ENCODE data around the gene RASAL2.

The RASAL2 gene

GRCh38 chr1:178528953-178529335 is 435.0 kb downstream of the RASAL2 start:
- DNase-seq = no peak

- no peak for DNase-seq
Measured at GRCh38 chr1:178529364-178530036, 435.6 kb downstream of the RASAL2 start.

- no peak for DNase-seq
Measured at GRCh38 chr1:178530037-178530402, 436.1 kb downstream of the RASAL2 start.

DNA sequence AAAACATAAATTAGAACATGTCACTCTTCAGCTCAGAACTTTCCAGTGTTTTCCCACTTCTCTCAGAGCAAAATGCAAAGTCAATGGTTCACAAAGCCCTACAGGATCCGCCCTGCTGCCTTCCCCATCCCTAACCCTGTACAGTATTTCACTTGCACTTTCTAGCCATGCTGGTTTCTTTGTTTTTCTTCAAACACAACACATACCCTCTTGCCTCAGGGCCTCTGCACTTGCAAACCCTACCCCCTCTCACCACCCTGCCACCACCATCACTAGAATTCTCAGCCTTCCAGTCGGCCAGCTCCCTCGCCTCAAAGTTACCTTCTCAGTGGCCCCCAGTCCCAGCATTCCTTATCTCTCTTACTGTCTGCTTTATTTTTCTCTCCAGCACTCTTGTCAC is 436.6 kb downstream of the RASAL2 start:
- DNase-seq = no peak

- no peak for DNase-seq
Measured at GRCh38 chr1:178531887-178532286, 438.0 kb downstream of the RASAL2 start.

DNA sequence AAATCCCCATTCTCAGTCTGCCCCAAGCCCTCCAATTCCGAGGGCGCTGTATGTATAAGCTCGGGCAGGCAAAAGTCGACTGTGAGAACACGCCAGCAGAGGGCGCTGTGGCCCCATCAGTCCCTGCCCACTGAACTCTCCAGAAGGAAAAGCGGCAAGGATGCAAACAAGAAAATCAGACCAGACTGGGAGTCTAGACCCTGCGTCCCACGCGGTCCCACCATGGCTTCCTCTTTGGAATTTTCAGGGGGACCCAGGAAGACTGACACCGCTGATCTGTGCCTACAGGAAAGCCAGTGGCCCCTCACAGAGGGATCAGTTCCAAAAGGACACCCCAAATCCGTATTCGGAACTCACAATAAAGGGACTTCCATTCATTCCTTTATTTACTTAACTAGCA is 438.5 kb downstream of the RASAL2 start:
- DNase-seq = peak; percentile 56

DNA sequence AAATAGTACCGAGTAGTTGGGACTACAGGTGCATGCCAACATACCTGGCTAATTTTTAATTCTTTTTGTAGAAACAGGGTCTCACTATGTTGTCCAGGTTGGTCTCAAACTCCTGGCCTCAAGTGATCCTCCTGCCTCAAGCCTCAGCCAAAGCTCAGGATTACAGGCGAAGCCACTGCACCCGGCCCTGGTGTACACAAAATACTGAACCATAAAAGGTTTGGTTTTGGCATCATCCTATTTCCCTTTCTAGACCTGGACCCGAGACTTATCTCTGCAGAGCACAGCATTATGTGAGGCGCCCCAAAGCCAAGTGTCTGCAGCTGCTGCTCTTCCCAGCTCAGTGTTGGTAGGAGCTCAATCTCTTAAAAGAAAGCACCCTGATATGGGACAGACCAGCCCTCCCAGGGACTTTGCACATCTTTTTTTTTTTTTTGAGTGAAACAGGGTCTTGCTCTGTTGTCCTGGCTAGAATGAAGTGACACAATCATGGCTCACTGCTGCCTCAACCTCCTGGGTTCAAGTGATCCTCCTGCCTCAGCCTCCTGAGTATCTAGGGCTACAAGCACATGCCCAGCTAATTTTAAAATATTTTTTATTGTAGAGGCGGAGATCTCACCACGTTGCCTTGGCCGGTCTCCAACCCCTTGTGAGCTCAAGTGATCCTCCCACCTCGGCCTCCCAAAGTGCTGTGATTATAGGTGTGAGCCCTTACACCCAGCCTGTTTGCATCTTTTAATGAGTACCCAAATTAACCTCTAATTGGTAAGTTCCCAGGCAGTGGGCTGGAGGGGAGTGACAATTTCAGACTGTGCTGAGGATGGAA is 439.4 kb downstream of the RASAL2 start:
- no peak for DNase-seq
